ENCODE data around the gene ERI2.

The ERI2 gene

DNA sequence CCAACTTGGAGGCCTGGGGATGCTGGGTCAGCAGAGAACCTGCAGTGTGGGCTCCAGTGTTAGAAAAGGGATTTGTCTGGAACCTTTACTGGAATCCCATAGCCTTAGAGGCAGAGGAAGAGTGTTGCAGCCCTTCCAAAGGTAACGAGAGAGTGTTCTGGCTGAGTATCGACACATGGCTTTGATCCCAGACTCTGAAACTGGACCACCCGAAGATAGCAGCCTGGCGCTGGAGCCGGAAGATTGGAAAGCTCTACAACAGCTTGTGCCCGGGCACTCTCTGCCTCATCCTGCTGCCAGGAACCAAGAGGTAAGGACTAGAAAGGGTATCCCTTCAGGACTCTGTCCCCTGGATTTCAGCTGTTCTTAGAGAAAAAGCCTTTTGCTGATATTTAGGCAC is 39.8 kb upstream of the ERI2 start:
- Histone ChIP-seq H3K9me3 (ENCODE audit: control insufficient read depth, insufficient read depth, low read depth, low read length) (no peaks in the 10 kb centered on the region), H3K4me3 (ENCODE audit: low read depth, low read length) (no peak overlapping the region), H3K4me1 (ENCODE audit: control insufficient read depth, insufficient read depth, low read length) (no peaks in the 10 kb centered on the region), H3K36me3 (ENCODE audit: control insufficient read depth in 2 of 2, insufficient read depth in 1 of 2, low read length in 2 of 2) (peaks cover 7 to 87% of the 10 kb centered on the region in 2 experiments), H3K27ac (ENCODE audit: extremely low read depth, low read depth, low read length) (no peak overlapping the region)
- CTCF ChIA-PET, result interaction anchor here (0.6 kb wide), 1 partner anchor 20 kb away, joined by 3 read pairs; no protein-coding TSS in a partner anchor
- no peak for TF ChIP-seq ZNF341 (tag by site-specific recombination; IDR thresholded peaks at IDR 0.05; ENCODE audit: low read depth)
- TF ChIP-seq ZNF529 (tag by site-specific recombination; IDR thresholded peaks at IDR 0.05; ENCODE audit: insufficient replicate concordance), result no peak
- TF ChIP-seq, protein P1, sequence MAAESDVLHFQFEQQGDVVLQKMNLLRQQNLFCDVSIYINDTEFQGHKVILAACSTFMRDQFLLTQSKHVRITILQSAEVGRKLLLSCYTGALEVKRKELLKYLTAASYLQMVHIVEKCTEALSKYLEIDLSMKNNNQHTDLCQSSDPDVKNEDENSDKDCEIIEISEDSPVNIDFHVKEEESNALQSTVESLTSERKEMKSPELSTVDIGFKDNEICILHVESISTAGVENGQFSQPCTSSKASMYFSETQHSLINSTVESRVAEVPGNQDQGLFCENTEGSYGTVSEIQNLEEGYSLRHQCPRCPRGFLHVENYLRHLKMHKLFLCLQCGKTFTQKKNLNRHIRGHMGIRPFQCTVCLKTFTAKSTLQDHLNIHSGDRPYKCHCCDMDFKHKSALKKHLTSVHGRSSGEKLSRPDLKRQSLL (tag by site-specific recombination; IDR thresholded peaks at IDR 0.05), result no peak
- no peak for TF ChIP-seq PRDM1 (tag by site-specific recombination; IDR thresholded peaks at IDR 0.05)
- no peak for TF ChIP-seq ZEB2 (tag by site-specific recombination; IDR thresholded peaks at IDR 0.05)
- TF ChIP-seq WT1 (tag by site-specific recombination; IDR thresholded peaks at IDR 0.05), result no peak
- TF ChIP-seq ZBTB1 (tag by site-specific recombination; IDR thresholded peaks at IDR 0.05), result no peak
- no peak for TF ChIP-seq ZNF416 (tag by site-specific recombination; IDR thresholded peaks at IDR 0.05)
- no peak for TF ChIP-seq ZNF426 (tag by site-specific recombination; IDR thresholded peaks at IDR 0.05)
- no peak for TF ChIP-seq ZBTB21 (tag by site-specific recombination; IDR thresholded peaks at IDR 0.05)
- TF ChIP-seq ZSCAN16 (tag by site-specific recombination; IDR thresholded peaks at IDR 0.05), result no peak
- no peak for TF ChIP-seq ZNF585B (tag by site-specific recombination; IDR thresholded peaks at IDR 0.05)
- no peak for TF ChIP-seq ZNF221 (tag by site-specific recombination; IDR thresholded peaks at IDR 0.05; ENCODE audit: borderline replicate concordance)
- TF ChIP-seq SCRT2 (tag by site-specific recombination; IDR thresholded peaks at IDR 0.05), result no peak
- TF ChIP-seq ZNF792 (tag by site-specific recombination; IDR thresholded peaks at IDR 0.05), result no peak
- no peak for TF ChIP-seq ZNF248 (tag by site-specific recombination; IDR thresholded peaks at IDR 0.05)
- TF ChIP-seq MEIS1 (CRISPR knock-in tag; IDR thresholded peaks at IDR 0.05; ENCODE audit: borderline replicate concordance), result no peak
- POLR2A ChIA-PET, result no interaction called here

DNA sequence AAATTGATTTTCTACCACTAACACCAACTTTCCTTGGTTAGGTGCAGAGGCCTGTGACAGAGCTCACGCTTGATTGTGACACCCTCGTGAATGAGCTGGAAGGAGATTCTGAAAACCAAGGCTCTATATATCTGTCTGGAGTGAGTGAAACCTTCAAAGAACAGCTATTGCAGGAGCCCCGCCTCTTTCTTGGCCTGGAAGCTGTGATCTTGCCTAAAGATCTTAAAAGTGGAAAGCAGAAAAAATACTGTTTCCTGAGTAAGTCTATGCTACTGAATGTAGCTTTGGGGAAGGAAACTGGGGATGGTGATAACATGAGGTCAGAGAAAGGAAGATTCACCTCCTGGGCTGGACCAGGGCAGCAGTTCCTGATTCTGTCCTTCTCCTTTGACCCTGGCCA is 38.3 kb upstream of the ERI2 start:
- POLR2A ChIA-PET, result no interaction called here
- no peak overlapping the region for H3K4me3 ChIP-seq (ENCODE audit: low read depth, low read length)
- no peak overlapping the region for H3K27ac ChIP-seq (ENCODE audit: extremely low read depth, low read depth, low read length)
- H3K4me1 ChIP-seq (ENCODE audit: control insufficient read depth, insufficient read depth, low read length), result no peaks in the 10 kb centered on the region
- CTCF ChIA-PET, result interaction anchor here (0.5 to 0.9 kb wide), 2 partner anchors 8 to 45 kb away, joined by 3 to 4 read pairs; no protein-coding TSS in a partner anchor
- no peaks in the 10 kb centered on the region for H3K9me3 ChIP-seq (ENCODE audit: control insufficient read depth, insufficient read depth, low read depth, low read length)
- H3K36me3 ChIP-seq (ENCODE audit: control insufficient read depth in 2 of 2, insufficient read depth in 1 of 2, low read length in 2 of 2), result peaks cover 10 to 89% of the 10 kb centered on the region in 2 experiments
- TF ChIP-seq, protein P2, sequence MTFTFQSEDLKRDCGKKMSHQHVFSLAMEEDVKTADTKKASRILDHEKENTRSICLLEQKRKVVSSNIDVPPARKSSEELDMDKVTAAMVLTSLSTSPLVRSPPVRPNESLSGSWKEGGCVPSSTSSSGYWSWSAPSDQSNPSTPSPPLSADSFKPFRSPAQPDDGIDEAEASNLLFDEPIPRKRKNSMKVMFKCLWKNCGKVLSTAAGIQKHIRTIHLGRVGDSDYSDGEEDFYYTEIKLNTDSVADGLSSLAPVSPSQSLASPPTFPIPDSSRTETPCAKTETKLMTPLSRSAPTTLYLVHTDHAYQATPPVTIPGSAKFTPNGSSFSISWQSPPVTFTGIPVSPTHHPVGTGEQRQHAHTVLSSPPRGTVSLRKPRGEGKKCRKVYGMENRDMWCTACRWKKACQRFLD (tag by site-specific recombination; IDR thresholded peaks at IDR 0.05), result no peak
- TF ChIP-seq ZNF341 (tag by site-specific recombination; IDR thresholded peaks at IDR 0.05; ENCODE audit: low read depth) (no peak), ZNF324 (tag by site-specific recombination; IDR thresholded peaks at IDR 0.05) (no peak), ZNF169 (tag by site-specific recombination; IDR thresholded peaks at IDR 0.05) (no peak), ZNF664 (tag by site-specific recombination; IDR thresholded peaks at IDR 0.05) (no peak), ZBTB7A (tag by site-specific recombination; IDR thresholded peaks at IDR 0.05; ENCODE audit: low read depth) (no peak), ZNF423 (tag by site-specific recombination; IDR thresholded peaks at IDR 0.05) (no peak), ZBTB20 (tag by site-specific recombination; IDR thresholded peaks at IDR 0.05) (no peak)
- TF ChIP-seq, protein P3, sequence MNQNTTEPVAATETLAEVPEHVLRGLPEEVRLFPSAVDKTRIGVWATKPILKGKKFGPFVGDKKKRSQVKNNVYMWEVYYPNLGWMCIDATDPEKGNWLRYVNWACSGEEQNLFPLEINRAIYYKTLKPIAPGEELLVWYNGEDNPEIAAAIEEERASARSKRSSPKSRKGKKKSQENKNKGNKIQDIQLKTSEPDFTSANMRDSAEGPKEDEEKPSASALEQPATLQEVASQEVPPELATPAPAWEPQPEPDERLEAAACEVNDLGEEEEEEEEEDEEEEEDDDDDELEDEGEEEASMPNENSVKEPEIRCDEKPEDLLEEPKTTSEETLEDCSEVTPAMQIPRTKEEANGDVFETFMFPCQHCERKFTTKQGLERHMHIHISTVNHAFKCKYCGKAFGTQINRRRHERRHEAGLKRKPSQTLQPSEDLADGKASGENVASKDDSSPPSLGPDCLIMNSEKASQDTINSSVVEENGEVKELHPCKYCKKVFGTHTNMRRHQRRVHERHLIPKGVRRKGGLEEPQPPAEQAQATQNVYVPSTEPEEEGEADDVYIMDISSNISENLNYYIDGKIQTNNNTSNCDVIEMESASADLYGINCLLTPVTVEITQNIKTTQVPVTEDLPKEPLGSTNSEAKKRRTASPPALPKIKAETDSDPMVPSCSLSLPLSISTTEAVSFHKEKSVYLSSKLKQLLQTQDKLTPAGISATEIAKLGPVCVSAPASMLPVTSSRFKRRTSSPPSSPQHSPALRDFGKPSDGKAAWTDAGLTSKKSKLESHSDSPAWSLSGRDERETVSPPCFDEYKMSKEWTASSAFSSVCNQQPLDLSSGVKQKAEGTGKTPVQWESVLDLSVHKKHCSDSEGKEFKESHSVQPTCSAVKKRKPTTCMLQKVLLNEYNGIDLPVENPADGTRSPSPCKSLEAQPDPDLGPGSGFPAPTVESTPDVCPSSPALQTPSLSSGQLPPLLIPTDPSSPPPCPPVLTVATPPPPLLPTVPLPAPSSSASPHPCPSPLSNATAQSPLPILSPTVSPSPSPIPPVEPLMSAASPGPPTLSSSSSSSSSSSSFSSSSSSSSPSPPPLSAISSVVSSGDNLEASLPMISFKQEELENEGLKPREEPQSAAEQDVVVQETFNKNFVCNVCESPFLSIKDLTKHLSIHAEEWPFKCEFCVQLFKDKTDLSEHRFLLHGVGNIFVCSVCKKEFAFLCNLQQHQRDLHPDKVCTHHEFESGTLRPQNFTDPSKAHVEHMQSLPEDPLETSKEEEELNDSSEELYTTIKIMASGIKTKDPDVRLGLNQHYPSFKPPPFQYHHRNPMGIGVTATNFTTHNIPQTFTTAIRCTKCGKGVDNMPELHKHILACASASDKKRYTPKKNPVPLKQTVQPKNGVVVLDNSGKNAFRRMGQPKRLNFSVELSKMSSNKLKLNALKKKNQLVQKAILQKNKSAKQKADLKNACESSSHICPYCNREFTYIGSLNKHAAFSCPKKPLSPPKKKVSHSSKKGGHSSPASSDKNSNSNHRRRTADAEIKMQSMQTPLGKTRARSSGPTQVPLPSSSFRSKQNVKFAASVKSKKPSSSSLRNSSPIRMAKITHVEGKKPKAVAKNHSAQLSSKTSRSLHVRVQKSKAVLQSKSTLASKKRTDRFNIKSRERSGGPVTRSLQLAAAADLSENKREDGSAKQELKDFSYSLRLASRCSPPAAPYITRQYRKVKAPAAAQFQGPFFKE (tag by site-specific recombination; IDR thresholded peaks at IDR 0.05; ENCODE audit: borderline replicate concordance), result no peak
- TF ChIP-seq, protein P4, sequence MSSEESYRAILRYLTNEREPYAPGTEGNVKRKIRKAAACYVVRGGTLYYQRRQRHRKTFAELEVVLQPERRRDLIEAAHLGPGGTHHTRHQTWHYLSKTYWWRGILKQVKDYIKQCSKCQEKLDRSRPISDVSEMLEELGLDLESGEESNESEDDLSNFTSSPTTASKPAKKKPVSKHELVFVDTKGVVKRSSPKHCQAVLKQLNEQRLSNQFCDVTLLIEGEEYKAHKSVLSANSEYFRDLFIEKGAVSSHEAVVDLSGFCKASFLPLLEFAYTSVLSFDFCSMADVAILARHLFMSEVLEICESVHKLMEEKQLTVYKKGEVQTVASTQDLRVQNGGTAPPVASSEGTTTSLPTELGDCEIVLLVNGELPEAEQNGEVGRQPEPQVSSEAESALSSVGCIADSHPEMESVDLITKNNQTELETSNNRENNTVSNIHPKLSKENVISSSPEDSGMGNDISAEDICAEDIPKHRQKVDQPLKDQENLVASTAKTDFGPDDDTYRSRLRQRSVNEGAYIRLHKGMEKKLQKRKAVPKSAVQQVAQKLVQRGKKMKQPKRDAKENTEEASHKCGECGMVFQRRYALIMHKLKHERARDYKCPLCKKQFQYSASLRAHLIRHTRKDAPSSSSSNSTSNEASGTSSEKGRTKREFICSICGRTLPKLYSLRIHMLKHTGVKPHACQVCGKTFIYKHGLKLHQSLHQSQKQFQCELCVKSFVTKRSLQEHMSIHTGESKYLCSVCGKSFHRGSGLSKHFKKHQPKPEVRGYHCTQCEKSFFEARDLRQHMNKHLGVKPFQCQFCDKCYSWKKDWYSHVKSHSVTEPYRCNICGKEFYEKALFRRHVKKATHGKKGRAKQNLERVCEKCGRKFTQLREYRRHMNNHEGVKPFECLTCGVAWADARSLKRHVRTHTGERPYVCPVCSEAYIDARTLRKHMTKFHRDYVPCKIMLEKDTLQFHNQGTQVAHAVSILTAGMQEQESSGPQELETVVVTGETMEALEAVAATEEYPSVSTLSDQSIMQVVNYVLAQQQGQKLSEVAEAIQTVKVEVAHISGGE (tag by site-specific recombination; conservative IDR thresholded peaks at IDR 0.05; ENCODE audit: low read depth), result no peak

Data from HEK293 (cell line).